ENCODE results near the gene SMIM38.

GRCh38 chr11:69123593-69124545, 31.9 kb upstream of the SMIM38 start:
- TF ChIP-seq GATA2 (IDR thresholded peaks at IDR 0.05; ENCODE audit: low read depth, low read length) (no peak), GATA3 (IDR thresholded peaks at IDR 0.05; ENCODE audit: low read depth, low read length) (no peak)
